Activated gamma-delta T cell (primary cell): ENCODE data around the gene EARS2.
"Not testable (repeated sequence)": the region's sequence is repeated elsewhere in the genome, so short reads cannot be mapped to it uniquely, and the experiment has no call there.

ENCODE experiments used
- DNase-seq: peaks from one replicate; lab custom pipeline; 2025; lab: John Stamatoyannopoulos, UW
- total RNA-seq, 2 donors: gene quantifications; one replicate each; lab custom pipeline; 2026; lab: John Stamatoyannopoulos, UW

EARS2 gene
- 21.1 to 23.6 reads per million in 2 donors for total RNA-seq

DNA sequence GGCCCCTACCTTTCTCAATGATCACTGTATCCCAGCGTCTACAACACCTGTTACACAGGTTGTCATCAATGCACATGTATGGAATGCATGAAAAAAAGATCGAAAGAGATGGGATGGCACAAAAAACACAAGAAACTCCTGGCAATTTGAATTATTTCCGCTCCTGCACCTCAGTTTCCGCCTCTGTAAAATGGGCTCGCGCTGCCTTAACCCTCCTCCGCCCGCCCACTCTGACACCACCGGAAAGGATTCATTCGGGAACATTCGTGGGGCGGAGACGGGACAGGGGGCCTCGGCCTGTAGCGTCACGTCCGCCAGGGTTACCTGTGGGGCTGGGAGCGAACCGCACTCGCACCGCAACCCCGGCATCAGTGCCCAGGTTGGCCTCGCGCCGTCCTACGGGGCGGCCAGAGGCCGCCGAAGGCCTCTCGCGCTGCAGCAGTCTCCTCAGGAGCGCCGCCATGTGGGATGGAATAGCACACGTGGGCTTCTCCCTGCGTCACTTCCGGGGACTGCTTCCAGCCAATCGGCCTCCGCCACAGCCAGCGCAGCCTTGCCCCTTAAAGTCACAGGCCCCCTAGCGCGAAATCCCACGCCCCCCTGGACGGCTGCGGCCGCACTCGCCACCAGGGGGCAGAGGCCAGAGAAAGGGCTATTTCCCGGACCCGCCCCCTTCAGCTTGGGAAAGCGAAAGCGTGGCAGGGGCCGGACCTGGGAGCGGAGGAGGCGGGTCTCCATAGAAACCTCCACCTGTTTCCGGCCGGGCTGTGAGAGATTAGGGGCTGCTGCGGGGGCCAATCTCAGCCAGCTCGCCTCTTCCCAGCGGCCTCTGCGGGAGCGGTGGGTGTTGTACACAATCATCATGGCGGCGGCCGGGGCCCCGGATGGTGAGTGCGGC is at the start of gene EARS2, which contains the start of gene UBFD1:
Gene EARS2, minus strand, starts transcription at position 470 of the 898 bp plus-strand sequence. Its CDS starts 7 bp downstream, at position 463.
Gene UBFD1, plus strand, starts transcription at position 847 of the 898 bp plus-strand sequence. Its CDS starts 16 bp downstream, at position 863.
- DNase-seq, result peak; percentile 96

DNA sequence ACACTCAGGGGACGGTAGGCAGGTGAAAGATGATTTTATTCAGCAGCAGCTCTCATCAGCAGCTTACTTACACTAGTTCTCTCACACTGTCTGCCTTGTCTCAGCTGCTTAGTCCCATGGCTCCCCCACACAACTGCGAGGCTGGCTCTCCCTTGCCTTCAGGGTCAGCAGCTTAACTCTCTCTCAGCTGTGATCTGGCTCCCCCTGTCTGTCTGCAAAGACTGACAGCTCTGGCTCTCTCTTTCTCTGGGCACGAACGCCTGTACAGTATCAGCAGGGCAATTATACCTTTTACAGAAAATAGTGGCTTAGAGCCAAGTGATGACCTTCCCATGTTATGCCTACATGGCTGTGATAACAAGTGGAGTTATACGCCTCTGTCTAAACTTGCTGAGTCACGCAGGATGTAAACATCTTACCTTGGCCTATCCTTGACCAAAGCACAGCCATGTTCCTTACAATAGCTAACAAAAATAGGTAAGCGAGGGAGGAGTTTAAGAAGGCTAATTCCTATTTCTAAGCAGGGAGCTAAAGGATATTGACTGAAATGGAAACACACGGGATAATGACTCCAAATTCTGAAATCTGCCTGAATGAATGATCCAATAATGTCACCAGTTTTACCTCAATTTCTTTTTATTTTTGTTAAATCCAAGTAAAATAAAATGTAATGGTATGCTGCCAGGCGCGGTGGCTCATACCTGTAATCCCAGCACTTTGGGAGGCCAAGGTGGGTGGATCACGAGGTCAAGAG is 40.0 kb upstream of the EARS2 start:
- DNase-seq, result no peak

DNA sequence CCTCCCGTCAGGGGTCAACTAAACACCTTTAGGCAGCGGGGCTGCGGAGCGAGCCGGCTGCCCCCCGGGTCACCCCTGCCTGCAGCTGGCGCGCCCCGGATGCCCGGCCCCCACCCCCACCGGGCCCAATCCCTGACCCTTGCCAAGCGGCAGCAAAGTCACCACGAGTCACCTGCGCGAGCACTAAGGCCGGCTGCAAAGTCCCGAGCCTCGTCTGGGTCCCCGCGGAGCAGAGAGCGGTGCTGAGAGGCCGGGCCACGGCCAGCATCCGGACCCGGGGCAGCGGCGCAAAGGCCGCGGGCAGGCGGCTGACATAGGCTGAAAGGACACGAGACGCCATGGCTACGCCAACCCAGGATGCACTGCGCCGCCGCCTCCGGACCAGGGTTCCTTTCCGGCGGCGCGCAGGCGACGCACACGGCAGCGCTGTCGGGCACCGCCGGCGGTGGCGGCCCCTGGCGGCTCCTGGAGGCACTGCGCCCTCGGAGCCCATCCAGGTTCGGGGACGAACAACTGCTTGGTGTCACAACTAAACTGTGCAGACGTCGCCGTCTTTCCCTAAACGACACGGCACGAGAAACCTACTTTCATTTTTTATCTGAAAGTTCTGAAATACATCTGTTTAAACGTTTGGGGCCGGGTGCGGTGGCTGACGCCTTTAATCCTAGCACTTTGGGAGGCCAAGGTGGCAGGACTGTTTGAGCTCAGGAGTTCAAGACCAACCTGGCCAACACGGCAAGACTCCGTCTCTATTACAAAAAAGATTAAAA is 39.0 kb upstream of the EARS2 start, which contains the start of gene NDUFAB1:
Gene NDUFAB1, minus strand, starts transcription at position 366 of the 770 bp plus-strand sequence. Its CDS starts 26 bp downstream, at position 340.
- DNase-seq, result peak; percentile 88

DNA sequence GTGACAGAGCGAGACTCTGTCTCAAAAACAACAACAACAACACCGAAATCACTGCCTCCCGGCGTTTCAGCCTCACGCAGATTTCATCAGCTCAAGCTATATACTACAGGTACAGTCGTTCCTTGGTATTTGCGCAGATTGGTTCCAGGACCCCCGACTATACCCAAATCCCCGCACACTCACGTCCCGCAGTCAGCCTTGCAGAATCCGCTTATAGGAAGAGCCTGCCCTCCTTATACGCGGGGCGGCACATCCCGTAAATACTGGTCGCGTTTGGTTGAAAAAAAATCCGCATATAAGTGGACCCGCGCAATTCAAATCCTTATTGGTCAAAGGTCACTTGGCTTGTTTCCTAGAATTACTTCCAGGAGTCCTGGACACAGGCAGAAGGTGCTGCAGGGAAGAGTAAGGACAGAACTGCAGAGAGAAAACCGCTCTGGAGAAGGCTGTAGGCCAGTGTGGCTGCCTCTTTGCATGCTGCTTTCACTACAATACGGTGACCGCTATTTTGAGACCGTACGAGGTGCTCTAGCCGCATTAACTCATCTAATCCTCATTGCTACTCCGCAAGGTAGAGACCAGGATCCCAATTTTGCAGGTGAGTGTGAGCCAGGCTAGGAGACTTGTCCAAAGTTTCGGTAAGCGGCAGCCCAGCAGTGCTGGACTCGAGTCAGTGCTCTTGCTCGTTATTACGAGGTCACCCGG is 38.2 kb upstream of the EARS2 start:
- no peak for DNase-seq

DNA sequence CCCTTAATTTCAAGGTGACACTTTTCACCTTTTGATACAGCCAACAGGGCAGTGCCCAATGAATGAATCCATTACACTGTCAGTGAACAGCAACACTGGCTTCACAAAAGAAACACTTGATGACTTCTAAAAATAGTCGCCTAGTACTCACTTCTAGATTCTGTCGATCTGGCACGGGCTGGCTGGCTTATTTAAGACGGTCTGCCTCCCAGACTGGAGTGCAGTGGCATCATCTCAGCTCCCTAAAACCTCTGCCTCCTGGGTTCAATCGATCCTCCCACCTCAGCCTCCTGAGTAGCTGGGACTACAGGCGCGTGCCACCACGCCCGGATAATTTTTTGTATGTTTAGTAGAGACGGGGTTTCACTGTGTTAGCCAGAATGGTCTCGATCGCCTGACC is 37.0 kb upstream of the EARS2 start:
- DNase-seq, result no peak

DNA sequence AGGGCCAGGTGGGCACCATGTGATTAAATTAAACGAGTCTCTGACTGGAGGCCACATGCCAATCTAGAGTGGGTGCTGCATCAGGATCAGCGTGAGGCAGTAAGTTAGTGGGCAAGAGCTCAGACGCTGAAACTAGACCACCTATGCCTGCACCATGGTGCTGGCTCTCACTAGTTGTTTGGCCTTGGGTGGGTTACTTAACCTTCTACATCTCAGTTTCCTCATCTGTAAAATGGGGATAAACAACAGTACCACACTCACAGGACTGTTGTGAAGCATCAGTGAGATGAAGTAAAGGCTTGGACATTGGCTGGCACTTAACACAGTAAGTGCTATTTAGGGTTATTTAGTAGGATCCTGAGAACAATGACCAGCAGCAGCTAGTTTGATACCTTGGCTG is 33.0 kb upstream of the EARS2 start:
- DNase-seq, result no peak

DNA sequence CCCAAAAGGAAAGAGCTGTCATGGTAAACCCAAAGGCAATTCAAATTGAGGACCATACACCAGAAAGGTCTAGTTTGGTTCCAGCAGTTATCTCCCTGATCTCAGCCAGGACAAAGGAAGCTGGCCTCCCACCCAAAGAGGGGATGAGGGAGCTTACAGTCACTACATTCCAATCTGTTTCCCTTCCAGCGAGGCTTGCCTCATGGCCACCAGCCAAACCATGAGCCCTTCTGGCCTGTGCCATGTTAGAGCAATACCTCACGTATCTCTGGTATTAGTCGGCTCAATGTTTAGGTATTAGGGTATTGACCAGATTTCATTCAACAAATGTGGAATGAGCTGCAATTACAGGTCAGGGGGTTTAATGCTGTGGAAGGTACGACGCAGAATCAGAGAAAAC is 30.6 kb upstream of the EARS2 start:
- no peak for DNase-seq

DNA sequence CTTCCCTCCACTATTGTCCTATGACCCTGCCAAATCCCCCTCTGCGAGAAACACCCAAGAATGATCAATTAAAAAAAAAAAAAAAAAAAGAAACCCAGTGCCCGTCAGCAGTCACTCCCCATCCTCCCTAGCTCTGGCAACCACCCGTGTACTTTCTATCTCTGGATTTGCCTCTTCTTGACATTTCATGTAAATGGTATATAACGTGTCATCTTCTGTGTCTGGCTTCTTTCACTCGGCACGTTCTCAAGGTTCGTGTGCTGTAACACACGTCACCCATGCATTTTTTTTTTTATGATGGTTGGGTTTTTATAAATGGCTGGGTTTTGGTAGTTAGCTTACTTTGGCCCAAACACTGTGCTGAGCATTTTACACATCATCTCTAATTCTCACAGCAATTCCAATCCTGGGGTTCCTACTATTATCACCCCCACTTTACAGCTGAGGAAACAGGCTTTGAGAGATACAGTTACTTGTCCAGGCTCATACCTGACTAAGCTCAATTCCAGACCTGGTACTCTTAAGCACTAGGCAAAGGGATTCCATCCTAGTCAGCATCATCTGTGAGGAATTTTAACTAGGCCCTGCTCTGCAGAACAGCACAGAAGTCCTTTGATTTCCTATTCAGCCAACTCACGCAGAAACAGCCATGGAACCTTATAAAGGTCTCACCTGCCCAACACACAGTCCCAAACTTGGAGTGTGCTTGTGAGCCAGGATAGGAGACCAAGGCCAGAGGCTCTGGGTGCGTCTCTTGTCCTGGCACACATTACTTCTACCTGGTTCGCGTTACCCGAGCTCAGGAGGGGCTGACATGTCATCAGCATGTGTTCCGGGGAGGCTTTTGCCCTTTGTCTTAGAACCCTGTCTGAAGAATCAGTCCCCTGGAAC is 27.3 kb upstream of the EARS2 start:
- no peak for DNase-seq

DNA sequence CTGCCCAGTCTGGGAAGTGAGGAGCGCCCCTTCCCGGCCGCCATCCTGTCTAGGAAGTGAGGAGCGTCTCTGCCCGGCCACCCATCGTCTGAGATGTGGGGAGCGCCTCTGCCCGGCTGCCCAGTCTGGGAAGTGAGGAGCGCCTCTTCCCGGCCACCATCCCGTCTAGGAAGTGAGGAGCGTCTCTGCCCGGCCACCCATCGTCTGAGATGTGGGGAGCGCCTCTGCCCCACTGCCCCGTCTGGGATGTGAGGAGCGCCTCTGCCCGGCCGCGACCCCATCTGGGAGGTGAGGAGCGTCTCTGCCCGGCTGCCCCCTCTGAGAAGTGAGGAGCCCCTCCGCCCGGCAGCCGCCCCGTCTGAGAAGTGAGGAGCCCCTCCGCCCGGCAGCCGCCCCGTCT is 26.1 kb upstream of the EARS2 start:
- DNase-seq, result not testable (repeated sequence)

DNA sequence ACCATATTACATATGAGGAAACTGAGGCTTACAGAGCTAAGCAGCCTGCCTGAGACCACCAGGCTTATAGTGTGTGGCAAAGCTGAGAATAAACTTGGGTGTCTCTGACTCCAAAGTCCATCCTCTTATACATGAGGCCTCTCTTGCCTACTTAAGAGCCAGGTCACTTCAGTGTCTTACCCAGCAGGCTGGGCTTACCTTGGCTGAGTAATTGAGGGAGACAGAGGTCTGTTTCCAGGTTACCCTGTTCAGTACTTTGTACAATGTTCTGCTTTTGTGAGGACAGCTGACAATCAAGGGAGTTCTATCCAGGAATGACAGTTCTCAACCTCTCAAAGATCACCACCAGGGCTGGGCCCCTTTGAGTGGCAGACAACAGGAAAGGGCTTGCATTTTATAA is 24.6 kb upstream of the EARS2 start:
- DNase-seq, result no peak

DNA sequence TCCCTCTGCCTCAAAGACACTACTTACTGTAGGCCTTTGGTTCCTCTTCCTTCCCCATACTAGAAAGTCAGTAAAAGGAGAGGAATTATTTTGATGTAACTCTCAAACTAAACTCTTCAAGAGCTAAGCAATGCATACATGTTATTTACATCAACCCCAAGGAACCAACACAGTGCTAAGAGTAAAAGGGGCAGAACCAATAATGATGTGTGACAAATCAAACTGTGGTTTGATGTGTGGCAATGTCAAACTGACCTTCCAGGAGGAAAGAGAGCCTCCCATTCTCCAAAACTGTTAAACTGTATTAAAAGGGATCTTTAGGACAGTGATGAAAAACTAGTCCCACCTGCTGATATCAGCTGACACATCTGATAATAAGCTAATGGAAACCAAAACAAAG is 23.2 kb upstream of the EARS2 start:
- DNase-seq, result no peak

DNA sequence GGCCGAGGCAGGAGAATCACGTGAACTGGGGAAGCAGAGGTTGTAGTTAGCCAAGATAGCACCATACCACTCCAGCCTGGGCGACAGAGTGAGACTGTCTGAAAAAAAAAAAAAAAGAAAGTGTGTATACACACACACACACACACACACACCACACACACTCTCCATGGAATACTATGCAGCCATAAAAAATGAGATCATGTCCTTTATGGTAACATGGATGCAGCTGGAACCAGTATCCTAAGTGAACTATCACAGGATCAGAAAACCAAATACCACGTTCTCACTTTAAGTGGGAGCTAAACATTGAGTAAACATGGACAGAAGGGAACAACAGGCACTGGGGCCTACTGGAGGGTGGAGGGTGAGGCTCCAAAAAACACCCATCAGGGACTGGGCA is 22.2 kb upstream of the EARS2 start:
- DNase-seq, result no peak

DNA sequence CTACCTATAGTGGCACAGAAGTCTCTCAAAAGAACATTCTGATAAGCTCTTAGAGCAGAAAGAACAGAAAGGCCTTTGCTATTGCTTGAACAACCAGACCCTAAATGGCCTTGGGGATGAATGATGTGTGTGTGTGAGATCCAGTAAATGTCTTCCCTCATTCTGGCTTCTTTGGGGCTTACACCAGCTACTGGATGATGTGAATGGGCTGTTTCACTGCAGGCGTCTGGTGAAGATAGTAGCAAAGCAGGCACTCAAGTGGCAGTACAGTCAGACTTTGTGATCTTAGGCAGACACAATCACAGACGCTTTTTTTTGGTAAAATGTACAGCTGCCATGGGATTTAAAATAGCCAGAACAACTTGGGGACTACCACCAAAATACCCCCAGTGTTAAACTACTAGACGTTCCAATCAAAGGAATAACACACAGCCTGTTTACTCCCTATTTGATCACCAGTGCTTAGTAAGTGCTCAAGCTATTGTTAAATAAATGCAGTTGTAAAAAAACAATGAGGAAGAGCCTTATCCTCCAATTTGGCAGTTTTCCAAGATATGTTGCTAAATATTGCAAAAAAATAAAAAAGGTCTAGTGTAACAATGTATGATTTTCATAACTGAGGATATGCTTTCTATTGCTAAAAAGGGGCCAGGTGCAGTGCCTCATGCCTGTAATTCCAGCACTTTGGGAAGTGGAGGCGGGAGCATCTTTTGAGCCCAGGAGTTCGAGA is 21.1 kb upstream of the EARS2 start:
- DNase-seq, result no peak

DNA sequence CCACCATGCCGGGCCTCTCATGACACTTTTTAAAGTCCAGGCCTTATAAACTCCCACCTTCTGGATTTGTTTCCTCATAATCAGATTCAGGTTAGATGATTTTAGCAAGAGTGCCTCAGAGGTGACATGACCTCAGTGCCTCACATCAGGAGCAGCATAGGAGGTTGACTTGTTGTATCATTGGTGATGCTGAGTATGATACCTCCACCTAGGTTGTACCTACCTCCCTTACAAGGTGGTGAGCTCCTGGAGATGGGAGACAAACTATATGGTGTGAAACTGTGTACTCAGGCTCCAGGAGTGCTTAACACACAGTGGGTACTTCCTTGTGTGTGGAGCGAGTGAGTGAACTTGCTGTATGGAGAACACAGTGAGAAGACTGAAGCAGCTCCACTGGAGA is 20.3 kb upstream of the EARS2 start:
- DNase-seq, result no peak

DNA sequence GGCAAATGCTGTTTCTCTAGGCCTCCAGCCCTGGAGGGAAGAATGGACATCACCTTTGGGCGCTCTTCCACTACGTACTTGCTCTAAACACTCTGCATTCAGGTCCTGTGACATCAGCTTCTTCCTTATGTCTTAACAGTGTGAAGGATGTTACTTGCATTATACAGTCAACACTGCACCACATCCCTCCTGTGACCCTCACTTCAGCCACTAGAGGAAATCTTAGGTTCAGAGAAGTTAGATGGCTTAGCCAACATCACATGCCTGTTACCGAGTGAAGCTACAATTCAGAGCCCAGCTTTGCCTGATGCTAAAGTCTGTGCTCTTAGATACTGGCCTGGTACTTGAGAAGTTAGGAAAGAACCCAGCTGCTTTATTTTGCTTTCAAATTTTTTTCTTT is 18.7 kb upstream of the EARS2 start:
- DNase-seq, result no peak

DNA sequence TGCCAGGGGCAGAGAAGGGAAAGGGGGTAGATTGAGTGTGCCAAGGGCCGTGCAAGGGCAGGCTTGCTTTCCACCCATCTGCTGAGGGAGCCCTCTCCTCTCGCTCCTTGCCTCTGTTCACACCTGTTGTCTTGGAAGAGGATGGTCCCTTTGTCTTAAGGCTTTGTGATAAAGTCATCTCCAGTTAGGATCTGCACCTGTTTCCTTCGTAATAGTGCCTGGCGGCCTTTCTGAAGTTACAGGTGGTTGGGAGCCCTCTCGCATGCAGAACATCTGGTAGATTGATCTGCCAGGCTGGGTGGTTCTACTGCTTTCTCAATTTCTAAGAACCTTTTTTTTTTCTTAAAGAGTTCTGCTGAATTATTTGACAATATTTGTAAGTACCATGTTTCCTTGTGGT is 16.7 kb upstream of the EARS2 start:
- DNase-seq, result no peak

DNA sequence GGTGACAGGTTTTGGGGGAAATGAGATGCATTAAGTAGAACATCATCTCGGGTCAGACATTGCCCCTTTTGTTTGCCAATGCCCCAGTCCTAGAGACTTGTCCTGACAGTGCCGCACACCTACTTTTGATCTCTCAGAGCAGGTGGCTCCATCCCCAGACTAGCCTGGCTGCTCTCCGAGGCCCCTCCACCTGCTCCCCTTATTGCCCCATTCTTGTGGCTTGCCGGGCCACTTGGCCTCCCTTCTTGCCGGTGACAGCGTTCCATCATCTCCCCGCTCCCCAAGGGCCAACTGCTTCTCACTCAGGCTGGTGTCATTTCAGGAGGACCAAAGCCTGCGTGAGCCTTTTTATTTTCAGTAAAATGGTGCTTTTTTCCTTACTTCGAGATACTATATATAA is 15.2 kb upstream of the EARS2 start:
- no peak for DNase-seq

DNA sequence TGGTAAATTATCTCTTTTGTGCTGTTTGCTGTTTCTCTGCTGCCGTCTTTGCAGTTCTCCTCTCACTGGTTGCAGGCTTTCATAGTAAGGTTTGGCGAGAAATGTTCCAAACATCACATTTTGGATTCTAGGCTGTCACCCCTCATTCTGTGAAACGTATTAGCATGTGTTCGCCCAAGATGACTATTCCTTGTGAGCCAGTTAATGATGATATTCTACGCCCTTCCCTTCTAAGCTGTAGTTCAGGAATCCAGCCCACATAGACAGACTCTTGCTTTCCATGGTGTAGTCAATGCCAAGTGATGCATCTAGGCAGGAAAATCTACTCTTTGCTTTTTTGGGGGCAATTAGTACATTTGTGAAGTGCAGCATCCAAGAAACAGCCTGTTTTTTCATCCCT is 14.7 kb upstream of the EARS2 start:
- DNase-seq, result no peak

DNA sequence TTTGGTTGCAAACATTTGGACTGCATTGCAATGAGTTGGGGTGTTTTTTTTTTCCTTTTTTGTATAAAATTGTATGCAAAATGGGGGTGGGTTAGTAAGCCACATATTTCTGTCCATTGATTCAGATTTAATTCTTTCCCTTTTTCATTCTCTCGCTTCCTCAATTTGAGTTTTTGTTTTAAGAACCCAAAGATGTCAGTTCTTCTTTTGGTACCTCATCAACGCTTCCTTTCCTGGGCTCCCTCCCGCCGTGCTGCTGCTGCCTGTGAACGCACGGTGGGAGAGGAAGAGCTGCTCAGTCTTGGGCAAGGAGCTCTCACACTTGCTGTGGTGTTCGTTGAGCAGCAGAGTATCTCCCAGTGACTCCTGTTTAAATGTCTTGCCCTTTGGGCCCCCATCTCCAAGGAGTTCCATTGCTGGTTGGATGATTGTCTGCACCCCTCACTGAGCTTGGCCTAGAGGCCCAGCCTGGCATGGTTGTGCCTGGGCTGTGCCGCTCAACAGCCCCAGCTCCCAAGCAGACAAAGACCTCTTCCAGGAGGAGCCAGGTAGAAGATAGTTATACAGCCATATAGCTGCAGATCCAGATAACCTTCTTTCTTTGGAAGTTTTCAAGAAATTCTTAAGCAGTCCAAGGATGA is 14.0 kb upstream of the EARS2 start:
- no peak for DNase-seq
